Stimulated activated CD4-positive, alpha-beta T cell treated with anti-CD3 and anti-CD28 coated beads, Interleukin-12 subunit alpha, Interleukin-12 subunit beta, amount 100 ng/mL, for 4 hours (primary cell): ENCODE data around the gene RTP4.
"Not testable (repeated sequence)": the region's sequence is repeated elsewhere in the genome, so short reads cannot be mapped to it uniquely, and the experiment has no call there.

ENCODE experiments used
- DNase-seq: peaks from one replicate; pipeline ENCODE4 v3.0.0-alpha.2; 2020

The RTP4 gene

DNA sequence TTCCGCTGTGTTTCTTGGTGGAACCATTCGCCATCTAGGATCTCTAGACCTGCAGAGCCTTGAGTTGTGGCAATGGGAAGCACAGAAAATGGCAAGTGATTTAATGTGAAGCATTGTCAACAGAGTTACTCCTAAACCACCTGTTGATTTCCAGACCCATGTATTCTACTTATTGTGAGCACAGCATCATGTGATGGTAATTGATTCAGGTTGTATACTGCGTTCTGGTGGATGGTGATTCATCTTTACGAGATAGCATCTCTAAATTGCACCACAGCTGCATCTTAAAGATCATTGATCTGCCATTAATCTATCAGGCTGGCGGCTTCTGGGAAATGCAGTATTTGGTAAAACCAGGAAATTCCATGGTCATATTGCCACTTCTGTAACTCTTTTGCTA lies 7.4 kb downstream of the RTP4 start:
- no peak for DNase-seq

DNA sequence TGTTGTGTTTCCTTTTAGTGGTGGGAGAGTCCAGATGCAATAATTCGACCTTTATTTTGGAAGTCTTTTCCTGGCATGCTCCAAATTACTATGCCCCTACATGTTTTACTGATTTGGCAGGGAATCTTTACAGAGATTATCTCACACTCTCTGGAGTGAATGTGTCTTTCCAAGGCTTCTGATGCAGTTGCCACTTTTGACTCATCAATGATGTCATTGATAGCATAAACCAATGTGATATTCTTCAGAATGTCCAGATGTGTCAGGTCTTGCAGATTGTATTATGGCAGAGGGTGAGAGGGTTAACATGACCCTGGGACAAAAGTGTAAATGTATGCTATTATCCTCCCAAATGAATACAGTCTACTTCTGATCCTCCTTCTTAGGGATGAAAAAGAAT lies 9.7 kb downstream of the RTP4 start:
- DNase-seq: no peak

DNA sequence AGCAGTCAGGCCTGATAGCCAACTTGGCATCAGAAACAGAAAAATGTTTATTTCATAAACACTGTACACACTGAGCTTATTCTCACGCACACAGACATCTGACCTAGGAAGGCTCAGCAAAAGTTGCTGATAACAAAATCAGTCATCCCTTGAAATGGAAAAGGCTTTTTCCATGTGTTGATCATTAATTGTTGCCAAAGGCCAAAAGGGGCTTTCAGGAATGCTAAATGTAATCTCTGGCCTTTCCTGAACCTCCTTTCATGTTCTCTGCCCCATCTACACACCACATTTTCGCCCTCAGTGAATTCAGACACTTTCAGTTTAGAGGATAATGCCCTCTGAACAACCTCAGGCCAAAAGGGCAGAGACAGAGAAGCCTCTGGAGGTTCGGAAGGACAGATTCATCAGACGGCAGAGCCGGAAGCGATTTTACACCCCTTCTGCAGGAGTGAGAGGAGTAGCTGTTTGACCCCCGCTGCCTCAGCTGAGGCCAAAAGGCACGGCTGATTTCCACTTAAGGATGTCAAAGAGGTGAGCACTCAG lies 14.5 kb downstream of the RTP4 start:
- DNase-seq: no peak

DNA sequence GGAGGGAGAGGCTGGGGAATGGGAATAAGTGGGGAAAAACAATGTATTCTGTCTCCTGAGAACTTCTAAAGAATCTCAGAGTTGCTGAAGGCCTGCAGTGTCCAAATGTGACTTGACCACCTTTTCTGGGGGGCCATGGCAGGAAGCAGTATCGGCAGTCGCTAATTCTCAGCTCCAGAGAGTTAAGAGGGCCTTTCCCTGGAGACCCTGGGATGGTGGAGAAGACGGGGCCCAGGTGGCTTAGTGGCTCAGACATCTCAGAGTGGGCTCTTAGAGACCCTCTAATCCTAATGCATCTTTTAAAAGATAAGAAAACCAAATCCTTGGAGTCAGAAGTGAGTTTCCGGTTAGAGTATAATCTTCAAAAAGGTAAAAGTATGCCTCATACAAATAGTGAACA lies 15.1 kb downstream of the RTP4 start:
- no peak for DNase-seq

DNA sequence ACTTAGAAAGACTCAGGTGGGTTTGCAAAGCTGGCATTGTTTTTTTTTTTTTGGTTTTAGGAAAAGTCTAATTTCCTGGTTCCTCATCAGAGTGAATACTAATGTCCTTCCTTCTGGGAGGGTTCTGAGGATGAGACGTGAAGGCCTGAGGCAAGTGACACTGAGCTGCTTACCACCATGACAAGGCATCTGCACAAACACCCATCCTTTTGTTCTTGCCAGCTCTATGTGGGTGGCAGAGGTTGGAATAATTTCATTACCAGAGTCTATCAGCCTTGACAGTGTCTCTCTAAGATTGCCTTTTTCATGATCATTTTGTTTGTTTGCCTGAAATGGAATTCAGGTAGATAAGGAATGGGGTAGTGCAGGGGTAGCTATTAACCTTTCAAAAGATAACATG lies 17.1 kb downstream of the RTP4 start:
- DNase-seq: no peak

DNA sequence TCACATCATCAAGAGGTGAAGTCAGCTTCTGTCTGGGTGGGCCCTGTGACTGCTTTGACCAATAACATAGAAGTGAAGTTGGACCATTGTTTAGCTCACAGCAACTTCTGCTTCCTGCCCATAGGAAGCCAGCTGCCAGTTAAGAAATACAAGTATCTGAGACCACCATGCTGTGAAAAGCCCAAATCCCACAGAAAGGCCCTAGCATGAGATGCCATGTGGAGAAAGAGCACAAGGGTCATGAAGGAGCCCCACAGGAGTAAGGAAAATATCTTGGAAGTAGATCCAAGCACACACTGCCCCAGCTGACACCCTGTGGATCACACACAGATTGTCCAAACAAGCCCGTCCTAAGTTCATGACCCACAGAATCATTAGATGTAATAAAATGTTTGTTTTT lies 28.5 kb downstream of the RTP4 start:
- no peak for DNase-seq

DNA sequence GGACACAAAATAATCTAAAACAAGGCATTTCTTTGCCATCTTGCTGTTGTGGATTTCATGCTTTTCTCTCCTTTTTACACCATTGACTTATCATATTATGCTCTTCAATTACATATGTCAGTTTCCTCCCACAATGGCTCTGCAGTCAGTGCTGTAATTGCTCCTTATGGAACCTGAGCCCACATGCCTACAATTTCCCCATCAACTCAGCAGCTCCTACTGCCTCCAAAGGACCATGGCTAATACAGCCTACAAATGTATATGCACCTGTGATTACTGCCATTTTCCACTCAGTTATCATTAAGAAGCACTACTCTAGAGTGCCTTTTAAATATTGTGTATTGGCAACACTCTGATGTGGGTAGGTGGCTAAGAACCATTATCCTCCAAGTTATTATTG lies 30.8 kb downstream of the RTP4 start:
- DNase-seq: no peak

DNA sequence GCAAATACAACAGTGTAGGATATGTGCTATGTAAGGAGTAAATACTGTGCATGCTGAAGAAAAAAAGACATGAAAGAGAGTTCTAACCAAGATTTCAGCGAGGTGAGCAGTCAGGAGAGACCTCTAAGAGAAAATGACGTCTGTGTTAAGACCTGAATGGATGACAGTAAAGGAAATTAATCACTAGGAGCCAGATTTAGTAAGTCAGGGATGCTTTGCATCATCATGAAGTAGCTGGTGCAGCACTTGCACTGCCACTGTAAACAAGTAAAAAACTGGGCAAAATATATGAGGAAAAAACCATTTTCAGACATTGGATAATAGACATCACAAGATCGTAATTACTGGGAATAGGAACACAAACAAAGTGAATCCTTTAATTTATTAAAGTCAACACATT lies 32.6 kb downstream of the RTP4 start:
- no peak for DNase-seq

DNA sequence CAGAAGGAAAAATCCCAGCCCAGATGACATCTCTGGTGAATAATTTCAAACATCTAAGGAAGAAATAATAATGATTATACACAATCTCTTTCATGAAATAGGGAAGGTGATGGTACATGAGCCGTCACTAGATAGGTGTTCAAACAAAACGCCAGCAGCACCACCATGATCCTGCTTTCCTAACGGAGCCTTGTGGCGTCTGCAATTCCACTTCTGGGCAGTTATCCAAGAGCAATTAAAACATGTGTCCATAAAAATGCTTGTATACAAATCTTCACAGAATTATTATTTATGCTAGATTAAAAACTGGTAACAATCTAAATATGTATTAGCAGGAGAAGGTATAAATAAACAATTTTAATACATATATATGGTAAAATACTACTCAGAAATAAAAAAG lies 33.7 kb downstream of the RTP4 start:
- no peak for DNase-seq

DNA sequence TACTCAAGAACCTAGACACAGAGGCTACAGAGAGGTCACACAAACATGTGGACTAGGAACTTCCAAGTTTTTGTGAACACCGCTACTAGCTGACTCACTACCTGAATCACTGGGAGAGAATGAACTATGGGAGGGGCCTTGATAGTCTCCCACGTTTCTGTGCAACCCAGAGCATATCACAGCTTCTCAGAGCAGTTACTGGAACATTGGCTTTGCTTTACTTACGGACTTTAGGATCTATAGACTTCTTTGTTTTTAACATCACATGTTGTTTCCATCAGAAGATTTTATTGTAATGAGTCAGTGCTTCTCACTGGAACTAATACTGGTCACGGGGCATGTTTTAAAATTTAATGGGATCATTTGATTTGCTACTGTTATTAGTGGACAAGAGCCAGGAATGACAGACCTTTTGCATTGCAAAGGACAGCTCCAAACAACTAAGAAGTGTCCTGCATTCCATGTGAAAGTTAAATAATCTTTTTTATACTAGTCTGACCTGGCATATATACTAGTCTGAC lies 35.6 kb downstream of the RTP4 start:
- no peak for DNase-seq

DNA sequence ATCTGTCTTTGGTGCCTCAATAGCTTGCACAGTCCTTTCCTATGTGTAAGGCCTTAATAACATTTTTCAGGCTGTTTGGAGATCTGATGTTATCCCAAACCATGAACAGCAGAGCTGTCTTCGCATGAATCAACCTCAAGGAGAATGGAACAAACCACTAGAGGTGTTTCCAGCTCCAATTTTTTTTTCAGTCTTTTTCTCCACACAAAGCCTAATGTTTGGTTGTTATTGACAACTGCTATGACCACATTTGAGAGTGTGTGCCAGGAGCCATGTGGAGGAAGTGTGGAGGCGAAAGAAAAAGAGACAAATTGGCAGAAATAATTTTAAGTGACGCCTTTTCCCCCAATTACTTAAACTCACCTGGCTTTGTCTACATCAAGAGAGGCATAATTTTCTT lies 38.7 kb downstream of the RTP4 start:
- no peak for DNase-seq

DNA sequence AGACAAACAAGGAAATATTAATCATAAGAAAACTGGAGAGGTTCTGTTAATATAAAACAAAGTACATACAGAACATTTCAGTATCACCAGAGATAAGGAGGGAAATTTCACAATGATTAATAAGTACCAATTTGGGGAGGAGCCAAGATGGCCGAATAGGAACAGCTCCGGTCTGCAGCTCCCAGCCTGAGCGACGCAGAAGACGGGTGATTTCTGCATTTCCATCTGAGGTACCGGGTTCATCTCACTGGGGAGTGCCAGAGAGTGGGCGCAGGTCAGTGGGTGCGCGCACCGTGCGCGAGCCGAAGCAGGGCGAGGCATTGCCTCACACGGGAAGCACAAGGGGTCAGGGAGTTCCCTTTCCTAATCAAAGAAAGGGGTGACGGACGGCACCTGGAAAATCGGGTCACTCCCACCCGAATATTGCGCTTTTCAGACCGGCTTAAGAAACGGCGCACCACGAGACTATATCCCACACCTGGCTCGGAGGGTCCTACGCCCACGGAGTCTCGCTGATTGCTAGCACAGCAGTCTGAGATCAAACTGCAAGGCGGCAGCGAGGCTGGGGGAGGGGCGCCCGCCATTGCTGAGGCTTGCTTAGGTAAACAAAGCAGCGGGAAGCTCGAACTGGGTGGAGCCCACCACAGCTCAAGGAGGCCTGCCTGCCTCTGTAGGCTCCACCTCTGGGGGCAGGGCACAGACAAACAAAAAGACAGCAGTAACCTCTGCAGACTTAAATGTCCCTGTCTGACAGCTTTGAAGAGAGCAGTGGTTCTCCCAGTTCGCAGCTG lies 44.0 kb downstream of the RTP4 start:
- DNase-seq: not testable (repeated sequence)
